Stomach (tissue), 9 donors: ENCODE results near the gene STOML1. TPM values are rescaled to one million over a fixed set of nuclear protein-coding genes. Genes with fewer than 3 reads are reported as not detected.

Experiments used
- DNase-seq, 2 donors: peaks; one replicate each; pipeline versions ENCODE4 v3.0.0 to v3.0.0-alpha.2; 2013 to 2019
- H3K27ac ChIP-seq, 5 donors: fragments of 200-600 bp in 4 of 5; sonication (generic) in 4 of 5; one replicate each; pipeline ENCODE4 v1.5.1; 2013 to 2019; ENCODE audit warnings: mild to moderate bottlenecking in 1 of 5, moderate library complexity in 1 of 5
- H3K27me3 ChIP-seq, 3 donors: fragments of 200-600 bp; sonication (generic); one replicate each; pipeline ENCODE4 v1.5.1; 2017 to 2019; ENCODE audit warnings: mixed run types in 1 of 3
- H3K36me3 ChIP-seq, 4 donors: fragments of 200-600 bp; sonication (generic); 1 replicate in 3 of 4; 2 replicates in 1 of 4; pipeline ENCODE4 v1.5.1; 2016 to 2019
- H3K4me1 ChIP-seq, 4 donors: fragments of 200-600 bp; sonication (generic); one replicate each; pipeline ENCODE4 v1.5.1; 2016 to 2019
- H3K4me3 ChIP-seq, 4 donors: fragments of 200-600 bp; sonication (generic) in 3 of 4; one replicate each; pipeline ENCODE4 v1.5.1; 2016 to 2019; ENCODE audit warnings: mild to moderate bottlenecking in 1 of 4
- H3K9me3 ChIP-seq, 4 donors: fragments of 200-600 bp; sonication (generic); one replicate each; pipeline ENCODE4 v1.5.1; 2016 to 2019
- CTCF ChIP-seq, 7 experiments: fragments of 450-650 bp in 4 of 7; fragments of 200-600 bp in 3 of 7; sonication (generic) in 3 of 7; IDR thresholded peaks; one replicate each; pipeline ENCODE4 v1.5.1; 2016 to 2019; ENCODE audit warnings: antibody characterized with exemption in 7 of 7, control low read depth in 2 of 7, mild to moderate bottlenecking in 1 of 7
- EP300 ChIP-seq: sonication (generic); formaldehyde crosslinking; IDR thresholded peaks from one replicate; pipeline ENCODE4 v1.6.1; 2017; ENCODE audit warnings: antibody characterized with exemption
- POLR2A ChIP-seq, 4 donors: fragments of 450-650 bp; IDR thresholded peaks; one replicate each; pipeline ENCODE4 v1.6.1; 2016; ENCODE audit warnings: antibody characterized with exemption in 4 of 4, control low read depth in 2 of 4, mild to moderate bottlenecking in 1 of 4, moderate library complexity in 1 of 4
- POLR2AphosphoS5 ChIP-seq, 3 donors: sonication (generic); formaldehyde crosslinking; IDR thresholded peaks; one replicate each; pipeline ENCODE4 v1.6.1; 2016; ENCODE audit warnings: antibody characterized with exemption in 3 of 3
- WGBS, 5 donors: extraction: QIAGEN DNeasy Blood & Tissue Kit in 3 of 5; methylation state at CpG; one replicate each; pipeline versions ENCODE4 v1.1.5 to v1.1.7; 2013 to 2018; 5-methylcytosine and 5-hydroxymethylcytosine counted together
- intact Hi-C: fragments of 100-400 bp; cut with DNase I; formaldehyde crosslinking; loops from one replicate; pipeline ENCODE4 v1.15.1; 2023; ENCODE audit warnings: low total_unique reads
- polyA plus RNA-seq, 3 donors: library from polyadenylated mRNA; stranded (reverse); fragments of 200-250 nt; gene quantifications; one replicate each; pipeline ENCODE4 v1.2.3, GENCODE V29; 2013
- total RNA-seq, 5 donors: library from RNA; depleted of rRNA; stranded (reverse); fragments of >200 nt; gene quantifications; one replicate each; pipeline versions ENCODE4 v1.1.0 to v1.2.3, GENCODE V29; 2014 to 2016
- donor health status: healthy with polysubstance abuse.
- donor health status: Bipolar disorder and iron deficiency.
- donor health status: healthy.

The STOML1 gene
- total and polyA plus RNA-seq, 8 donors = 5.3 to 26.4 (median 9.8) TPM

GRCh38 chr15:73944161-73945129 lies 47.6 kb downstream of the STOML1 start:
- DNase-seq = peak in 1 of 2 donors; percentile 58
- Histone ChIP-seq H3K4me1 (peaks cover 12 to 42% (median 29%) of the 10 kb centered on the region in 4 donors), H3K27ac (peak overlapping the region in 1 of 5 donors; percentile 9), H3K4me3 (no peak overlapping the region), H3K36me3 (peaks cover 10 to 36% (median 27%) of the 10 kb centered on the region in 4 donors), H3K9me3 (no peaks in the 10 kb centered on the region), H3K27me3 (no peaks in the 10 kb centered on the region)
- intact Hi-C loops = no loop called here
- TF ChIP-seq CTCF (IDR thresholded peaks at IDR 0.05) (no peak), POLR2A (IDR thresholded peaks at IDR 0.05) (no peak), POLR2AphosphoS5 (IDR thresholded peaks at IDR 0.05) (no peak), EP300 (no peak)
- 64 to 82% (median 77%) methylated on average over 12 to 13 of the region's 13 CpGs for WGBS, 5 donors

- intact Hi-C loops = no loop called here
- Histone ChIP-seq H3K4me1 (peaks cover 12 to 42% (median 29%) of the 10 kb centered on the region in 4 donors), H3K36me3 (peaks cover 2 to 19% (median 12%) of the 10 kb centered on the region in 4 donors), H3K27me3 (no peaks in the 10 kb centered on the region), H3K27ac (no peak overlapping the region), H3K4me3 (no peak overlapping the region), H3K9me3 (no peaks in the 10 kb centered on the region)
- 77 to 87% (median 81%) methylated on average over 5 to 6 of the region's 6 CpGs for WGBS, 5 donors
- no peak for DNase-seq
- TF ChIP-seq CTCF (IDR thresholded peaks at IDR 0.05) (no peak), POLR2AphosphoS5 (IDR thresholded peaks at IDR 0.05) (no peak)
Observed at GRCh38 chr15:73942751-73943270, 49.3 kb downstream of the STOML1 start.

GRCh38 chr15:73941871-73942635 lies 50.0 kb downstream of the STOML1 start:
- H3K27me3 ChIP-seq = no peaks in the 10 kb centered on the region
- H3K4me3 ChIP-seq = no peak overlapping the region
- H3K4me1 ChIP-seq = peaks cover 12 to 43% (median 31%) of the 10 kb centered on the region in 4 donors
- H3K36me3 ChIP-seq = peaks cover 0 to 12% (median 4%) of the 10 kb centered on the region in 4 donors
- H3K27ac ChIP-seq = no peak overlapping the region
- intact Hi-C loops = no loop called here
- DNase-seq = no peak
- TF ChIP-seq CTCF (IDR thresholded peaks at IDR 0.05) = no peak
- no peak for TF ChIP-seq POLR2A (IDR thresholded peaks at IDR 0.05)
- TF ChIP-seq EP300 = no peak
- TF ChIP-seq POLR2AphosphoS5 (IDR thresholded peaks at IDR 0.05) = no peak
- WGBS, 5 donors = 68 to 83% (median 80%) methylated on average over 10 of the region's 10 CpGs
- no peaks in the 10 kb centered on the region for H3K9me3 ChIP-seq

- DNase-seq = no peak
- no peak overlapping the region for H3K4me3 ChIP-seq
- H3K4me1 ChIP-seq = peaks cover 15 to 49% (median 34%) of the 10 kb centered on the region in 4 donors
- intact Hi-C loops = no loop called here
- no peaks in the 10 kb centered on the region for H3K27me3 ChIP-seq
- H3K36me3 ChIP-seq = peaks cover 0 to 6% (median 0%) of the 10 kb centered on the region in 4 donors
- TF ChIP-seq POLR2AphosphoS5 (IDR thresholded peaks at IDR 0.05) (no peak), EP300 (no peak), CTCF (IDR thresholded peaks at IDR 0.05) (no peak), POLR2A (IDR thresholded peaks at IDR 0.05) (no peak)
- H3K9me3 ChIP-seq = no peaks in the 10 kb centered on the region
- peak overlapping the region in 1 of 5 donors; percentile 16 for H3K27ac ChIP-seq
- 87 to 95% (median 92%) methylated on average over 3 of the region's 3 CpGs for WGBS, 5 donors
Observed at GRCh38 chr15:73941449-73941848, 50.6 kb downstream of the STOML1 start.
